Astrocyte (in vitro differentiated cells and primary cell): ENCODE results near the gene RICTOR.

ENCODE experiments used
- EZH2 ChIP-seq: IDR thresholded peaks from 2 replicates; pipeline ENCODE4 v1.6.1; 2012; ENCODE audit warnings: mild to moderate bottlenecking, low read length, inconsistent platforms; ENCODE audit not compliant: insufficient read depth
- TF ChIP-seq, protein P1 (sequence below): IDR thresholded peaks from 2 replicates; pipeline ENCODE4 v1.5.1; 2011; ENCODE audit warnings: low read depth, mild to moderate bottlenecking, inconsistent platforms, low read length, moderate library complexity; ENCODE audit not compliant: insufficient read depth

- no peak for TF ChIP-seq EZH2
- TF ChIP-seq, protein P1, sequence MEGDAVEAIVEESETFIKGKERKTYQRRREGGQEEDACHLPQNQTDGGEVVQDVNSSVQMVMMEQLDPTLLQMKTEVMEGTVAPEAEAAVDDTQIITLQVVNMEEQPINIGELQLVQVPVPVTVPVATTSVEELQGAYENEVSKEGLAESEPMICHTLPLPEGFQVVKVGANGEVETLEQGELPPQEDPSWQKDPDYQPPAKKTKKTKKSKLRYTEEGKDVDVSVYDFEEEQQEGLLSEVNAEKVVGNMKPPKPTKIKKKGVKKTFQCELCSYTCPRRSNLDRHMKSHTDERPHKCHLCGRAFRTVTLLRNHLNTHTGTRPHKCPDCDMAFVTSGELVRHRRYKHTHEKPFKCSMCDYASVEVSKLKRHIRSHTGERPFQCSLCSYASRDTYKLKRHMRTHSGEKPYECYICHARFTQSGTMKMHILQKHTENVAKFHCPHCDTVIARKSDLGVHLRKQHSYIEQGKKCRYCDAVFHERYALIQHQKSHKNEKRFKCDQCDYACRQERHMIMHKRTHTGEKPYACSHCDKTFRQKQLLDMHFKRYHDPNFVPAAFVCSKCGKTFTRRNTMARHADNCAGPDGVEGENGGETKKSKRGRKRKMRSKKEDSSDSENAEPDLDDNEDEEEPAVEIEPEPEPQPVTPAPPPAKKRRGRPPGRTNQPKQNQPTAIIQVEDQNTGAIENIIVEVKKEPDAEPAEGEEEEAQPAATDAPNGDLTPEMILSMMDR, result no peak
Observed at GRCh38 chr5:39099831-39100230, 25.6 kb upstream of the RICTOR start.
